ENCODE results near the gene AHNAK2.
"Not testable (repeated sequence)": the region's sequence is repeated elsewhere in the genome, so short reads cannot be mapped to it uniquely, and the experiment has no call there.

DNA sequence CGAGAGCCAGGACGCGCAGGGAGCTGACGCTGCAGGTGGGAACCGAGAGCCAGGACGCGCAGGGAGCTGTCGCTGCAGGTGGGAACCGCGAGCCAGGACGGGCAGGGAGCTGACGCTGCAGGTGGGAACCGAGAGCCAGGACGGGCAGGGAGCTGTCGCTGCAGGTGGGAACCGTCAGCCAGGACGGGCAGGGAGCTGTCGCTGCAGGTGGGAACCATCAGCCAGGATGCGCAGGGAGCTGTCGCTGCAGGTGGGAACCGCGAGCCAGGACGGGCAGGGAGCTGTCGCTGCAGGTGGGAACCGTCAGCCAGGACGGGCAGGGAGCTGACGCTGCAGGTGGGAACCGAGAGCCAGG, 72.6 kb downstream of the AHNAK2 start:
- TF ChIP-seq CTCF (IDR thresholded peaks at IDR 0.05; ENCODE audit: insufficient read depth, low read length); REST (IDR thresholded peaks at IDR 0.05; ENCODE audit: insufficient replicate concordance, low read depth); POLR2AphosphoS5 (IDR thresholded peaks at IDR 0.05; ENCODE audit: low read depth); GABPA (IDR thresholded peaks at IDR 0.05; ENCODE audit: low read depth): not testable (repeated sequence)

Data from HL-60 (cell line).